Activated B cell treated with CpG ODN at 0.5 μM for 24 hours (primary cell): ENCODE measurements around the gene PPM1A. TPM values are rescaled to one million over a fixed set of nuclear protein-coding genes. Genes with fewer than 3 reads are reported as not detected.

Experiments used
- ATAC-seq: fragments of 200-7000 bp; cut with Tn5 transposase; one replicate; pipeline ENCODE4 v1.10.0; 2021; ENCODE audit warnings: low read depth, mild to moderate bottlenecking, moderate library complexity
- CTCF ChIA-PET: fragments of 350-600 bp; sonication (Branson Sonifier 250); formaldehyde crosslinking; loops from one replicate; lab custom pipeline; 2021; ENCODE audit warnings: antibody characterized with exemption; lab: Charles Lee
- POLR2A ChIA-PET: fragments of 350-600 bp; sonication (Branson Sonifier 250); formaldehyde crosslinking; loops from one replicate; lab custom pipeline; 2021; ENCODE audit warnings: antibody characterized with exemption; lab: Charles Lee
- DNase-seq: peaks from one replicate; pipeline ENCODE4 v3.0.0; 2022
- H3K27ac Mint-ChIP-seq: one replicate; pipeline ENCODE4 v1.8.0; 2020; ENCODE audit warnings: mixed read lengths
- H3K27me3 Mint-ChIP-seq: one replicate; pipeline ENCODE4 v1.8.0; 2021; ENCODE audit warnings: mixed read lengths
- H3K36me3 Mint-ChIP-seq: one replicate; pipeline ENCODE4 v1.8.0; 2021; ENCODE audit warnings: low read depth, mixed read lengths
- H3K4me1 Mint-ChIP-seq: one replicate; pipeline ENCODE4 v1.8.0; 2021; ENCODE audit warnings: mixed read lengths
- H3K4me3 Mint-ChIP-seq: one replicate; pipeline ENCODE4 v1.8.0; 2020; ENCODE audit warnings: mild to moderate bottlenecking, mixed read lengths
- H3K9me3 Mint-ChIP-seq: one replicate; pipeline ENCODE4 v1.8.0; 2020; ENCODE audit warnings: mixed read lengths
- intact Hi-C: fragments of 100-400 bp; cut with micrococcal nuclease; formaldehyde crosslinking; loops from one replicate; pipeline ENCODE4 v1.15.1; 2024
- total RNA-seq: library from RNA; stranded (reverse); gene quantifications from 2 replicates; pipeline ENCODE4 v1.2.3, GENCODE V29; 2022
- TF ChIP-seq, protein P1 (sequence below): fragments of 200-600 bp; IDR thresholded peaks from one replicate; pipeline ENCODE4 v1.8.0; 2022; ENCODE audit warnings: antibody characterized with exemption, mild to moderate bottlenecking

PPM1A gene
- total RNA-seq, 1 donor from 2014 or later, result 47.5 TPM

DNA sequence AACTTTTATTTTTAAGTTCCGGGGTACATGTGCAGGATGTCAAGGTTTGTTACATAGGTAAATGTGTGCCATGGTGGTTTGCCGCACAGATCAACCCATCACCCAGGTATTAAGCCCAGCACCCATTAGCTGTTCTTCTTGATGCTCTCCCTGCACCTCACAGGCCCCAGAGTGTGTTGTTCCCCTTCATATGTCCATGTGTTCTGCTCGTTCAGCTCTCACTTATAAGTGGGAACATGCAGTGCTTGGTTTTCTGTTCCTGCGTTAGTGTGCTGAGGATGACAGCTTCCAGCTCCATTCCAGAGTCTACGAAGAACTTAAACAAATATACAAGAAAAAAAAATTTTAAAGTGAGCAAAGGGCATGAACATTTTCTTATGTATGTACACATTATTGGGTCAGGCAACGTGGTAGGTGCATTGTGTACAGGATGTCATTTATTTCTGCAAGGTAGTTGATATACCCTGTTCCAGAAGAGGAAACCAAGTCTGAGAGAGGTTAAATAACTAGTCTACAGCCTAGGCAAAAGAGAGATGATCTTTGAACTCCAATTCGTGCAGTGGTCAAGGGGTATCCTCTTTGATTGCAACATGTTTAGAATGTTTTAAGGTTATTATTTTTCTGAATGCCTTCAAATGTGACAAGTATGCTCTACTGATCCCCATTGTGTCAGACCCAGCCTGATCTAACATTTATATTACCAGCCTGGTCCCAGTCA lies 8.7 kb upstream of the PPM1A start:
- CTCF ChIA-PET, result no interaction called here
- TF ChIP-seq, protein P1, sequence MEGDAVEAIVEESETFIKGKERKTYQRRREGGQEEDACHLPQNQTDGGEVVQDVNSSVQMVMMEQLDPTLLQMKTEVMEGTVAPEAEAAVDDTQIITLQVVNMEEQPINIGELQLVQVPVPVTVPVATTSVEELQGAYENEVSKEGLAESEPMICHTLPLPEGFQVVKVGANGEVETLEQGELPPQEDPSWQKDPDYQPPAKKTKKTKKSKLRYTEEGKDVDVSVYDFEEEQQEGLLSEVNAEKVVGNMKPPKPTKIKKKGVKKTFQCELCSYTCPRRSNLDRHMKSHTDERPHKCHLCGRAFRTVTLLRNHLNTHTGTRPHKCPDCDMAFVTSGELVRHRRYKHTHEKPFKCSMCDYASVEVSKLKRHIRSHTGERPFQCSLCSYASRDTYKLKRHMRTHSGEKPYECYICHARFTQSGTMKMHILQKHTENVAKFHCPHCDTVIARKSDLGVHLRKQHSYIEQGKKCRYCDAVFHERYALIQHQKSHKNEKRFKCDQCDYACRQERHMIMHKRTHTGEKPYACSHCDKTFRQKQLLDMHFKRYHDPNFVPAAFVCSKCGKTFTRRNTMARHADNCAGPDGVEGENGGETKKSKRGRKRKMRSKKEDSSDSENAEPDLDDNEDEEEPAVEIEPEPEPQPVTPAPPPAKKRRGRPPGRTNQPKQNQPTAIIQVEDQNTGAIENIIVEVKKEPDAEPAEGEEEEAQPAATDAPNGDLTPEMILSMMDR, result no peak

DNA sequence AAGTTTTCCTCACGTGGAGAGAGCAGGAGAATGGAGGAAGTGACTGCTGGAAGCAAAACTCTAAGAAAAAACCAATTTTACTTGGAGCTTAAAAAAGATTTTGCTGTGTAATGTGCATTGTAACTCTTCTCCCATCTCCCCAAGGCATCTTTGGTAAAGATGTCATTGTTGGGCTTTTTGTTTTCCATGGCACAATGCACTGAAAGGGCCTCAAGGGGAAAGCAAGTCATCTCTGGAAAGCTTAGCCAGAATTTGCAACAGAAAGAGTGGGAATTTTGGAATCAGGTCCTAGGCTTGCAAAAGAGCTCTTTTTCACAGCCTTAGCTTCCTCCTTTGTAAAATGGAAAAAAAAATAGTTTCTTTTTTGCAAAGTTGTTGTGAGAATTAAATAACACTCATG lies 7.9 kb upstream of the PPM1A start:
- ChIA-PET CTCF (no interaction called here), POLR2A (interaction anchor here (0.5 kb wide), 1 partner anchor 8 kb away, joined by 6 read pairs; the partner anchor contains the start of gene PPM1A)
- Mint-ChIP-seq H3K27ac (no peak overlapping the region), H3K4me3 (no peak overlapping the region), H3K27me3 (no peaks in the 10 kb centered on the region), H3K4me1 (peaks cover 13% of the 10 kb centered on the region), H3K9me3 (no peaks in the 10 kb centered on the region), H3K36me3 (no peaks in the 10 kb centered on the region)
- TF ChIP-seq, protein P1, result no peak
- intact Hi-C loops, result no loop called here
- DNase-seq (no peak), ATAC-seq (no peak)

More for the DNA sequence above, 8.7 kb upstream of the PPM1A start:
- H3K27me3 Mint-ChIP-seq, result no peaks in the 10 kb centered on the region
- peaks cover 8% of the 10 kb centered on the region for H3K4me1 Mint-ChIP-seq
- H3K36me3 Mint-ChIP-seq, result no peaks in the 10 kb centered on the region
- POLR2A ChIA-PET, result interaction anchor here (0.5 kb wide), 1 partner anchor 9 kb away, joined by 6 read pairs; the partner anchor contains the start of gene PPM1A
- intact Hi-C loops, result no loop called here
- no peak overlapping the region for H3K27ac Mint-ChIP-seq
- no peaks in the 10 kb centered on the region for H3K9me3 Mint-ChIP-seq
- H3K4me3 Mint-ChIP-seq, result no peak overlapping the region
- ATAC-seq (no peak), DNase-seq (no peak)

DNA sequence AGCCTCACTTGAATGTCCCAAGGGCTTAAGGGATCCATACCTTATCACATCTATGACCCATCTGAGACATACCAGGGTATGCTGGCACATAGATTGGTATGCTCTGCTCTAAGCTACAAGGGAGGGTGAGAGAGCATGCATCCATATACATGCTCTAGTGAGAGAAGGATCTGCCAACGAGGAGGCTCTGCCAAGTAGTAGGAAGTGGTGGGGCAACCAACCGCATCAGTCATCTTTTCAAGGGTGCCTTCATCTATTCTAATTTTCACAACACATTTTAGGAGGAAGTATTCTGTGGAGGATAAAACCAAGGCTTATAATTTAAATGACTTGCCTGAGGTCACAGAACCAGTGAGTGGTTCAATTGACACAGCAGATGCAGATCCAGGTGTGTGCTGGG lies 6.6 kb upstream of the PPM1A start:
- Mint-ChIP-seq H3K36me3 (no peaks in the 10 kb centered on the region), H3K27me3 (no peaks in the 10 kb centered on the region), H3K4me1 (peaks cover 18% of the 10 kb centered on the region), H3K9me3 (no peaks in the 10 kb centered on the region), H3K4me3 (no peak overlapping the region), H3K27ac (no peak overlapping the region)
- ATAC-seq, result no peak
- intact Hi-C loops, result no loop called here
- CTCF ChIA-PET, result no interaction called here
- POLR2A ChIA-PET, result no interaction called here
- DNase-seq, result no peak
- TF ChIP-seq, protein P1, result no peak

DNA sequence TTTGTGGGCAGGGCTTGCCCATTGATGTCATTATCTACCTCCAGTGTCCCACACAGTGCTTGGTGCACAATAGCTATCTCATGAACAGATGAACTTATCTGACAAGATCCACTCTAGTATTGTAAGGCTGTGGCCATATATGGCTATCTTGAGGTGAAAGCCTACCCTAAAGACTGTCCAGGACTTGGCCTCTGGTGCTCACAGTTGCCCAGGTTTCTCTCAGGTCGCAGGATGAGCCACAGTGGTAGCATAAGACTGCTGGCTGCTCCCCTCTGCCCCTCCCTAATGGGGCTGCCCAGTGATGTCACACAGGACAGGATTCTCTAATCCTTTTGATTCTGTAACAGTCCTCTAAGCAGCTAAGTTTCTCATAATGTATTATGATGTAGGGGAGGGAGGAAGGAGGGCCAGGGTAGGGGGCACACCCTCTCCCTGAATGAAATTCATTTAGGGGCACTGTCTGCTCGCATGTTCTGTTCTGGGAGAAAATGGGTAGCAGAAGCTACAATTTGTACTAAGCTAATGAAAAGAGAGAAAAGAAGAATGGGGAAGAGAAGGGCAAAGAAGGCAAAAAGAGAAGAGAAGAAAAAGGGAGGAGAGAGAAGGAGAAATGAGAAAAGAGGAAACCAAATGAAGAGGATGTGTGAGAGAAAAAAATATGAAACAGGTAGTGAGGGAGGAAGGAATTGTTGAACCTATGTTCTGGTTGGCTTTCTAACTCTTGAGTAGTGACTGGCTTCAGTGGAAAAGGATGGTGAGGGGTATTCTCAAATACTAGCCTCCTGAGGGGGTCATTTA lies 3.4 kb upstream of the PPM1A start:
- ChIA-PET POLR2A (no interaction called here), CTCF (interaction anchor here (0.8 kb wide), 1 partner anchor 21 kb away, joined by 3 read pairs; no protein-coding TSS in a partner anchor)
- no peak for ATAC-seq
- no peak overlapping the region for H3K27ac Mint-ChIP-seq
- DNase-seq, result no peak
- intact Hi-C loops, result no loop called here
- no peaks in the 10 kb centered on the region for H3K9me3 Mint-ChIP-seq
- H3K4me3 Mint-ChIP-seq, result no peak overlapping the region
- peaks cover 35% of the 10 kb centered on the region for H3K4me1 Mint-ChIP-seq
- TF ChIP-seq, protein P1, result no peak
- peaks cover 7% of the 10 kb centered on the region for H3K36me3 Mint-ChIP-seq
- peaks cover 2% of the 10 kb centered on the region for H3K27me3 Mint-ChIP-seq
